OCI-LY3 (cell line): ENCODE data around the gene MROH2B.

Experiments used
- H2AFZ ChIP-seq: fragments of 200-600, 300-600 bp; shearing (Covaris generic); 2 replicates; pipeline ENCODE4 v1.6.0; 2014; ENCODE audit warnings: antibody characterized with exemption, low read depth, low read length
- H3K27ac ChIP-seq: fragments of 200-600, 300-600 bp; sonication (generic); 2 replicates; pipeline ENCODE4 v1.5.1; 2014; ENCODE audit warnings: mild to moderate bottlenecking, low read length, moderate library complexity, mixed read lengths
- H3K27me3 ChIP-seq: fragments of 200-600, 300-600 bp; sonication (generic); 2 replicates; pipeline ENCODE4 v1.6.1; 2014; ENCODE audit warnings: low read depth, low read length, mixed read lengths
- H3K36me3 ChIP-seq: fragments of 200-600, 300-600 bp; sonication (generic); replicated peaks from 2 replicates; pipeline ENCODE3; 2014; ENCODE audit warnings: low read depth, low read length, mixed read lengths
- H3K4me1 ChIP-seq: fragments of 300-600, 200-600 bp; sonication (generic); 2 replicates; pipeline ENCODE4 v1.6.1; 2014; ENCODE audit warnings: low read length, mixed read lengths
- H3K4me2 ChIP-seq: fragments of 200-600, 300-600 bp; sonication (generic); 2 replicates; pipeline ENCODE4 v1.6.1; 2014; ENCODE audit warnings: low read length, mixed read lengths
- H3K4me3 ChIP-seq: fragments of 300-600, 200-600 bp; sonication (generic); 2 replicates; pipeline ENCODE4 v1.5.1; 2014; ENCODE audit warnings: antibody characterized with exemption, mild to moderate bottlenecking, low read length, moderate library complexity
- H3K79me2 ChIP-seq: fragments of 300-600, 200-600 bp; shearing (Covaris generic); 2 replicates; pipeline ENCODE4 v1.6.1; 2014; ENCODE audit warnings: mild to moderate bottlenecking, low read length, mixed read lengths
- H3K9ac ChIP-seq: fragments of 300-600, 200-600 bp; shearing (Covaris generic); 2 replicates; pipeline ENCODE4 v1.6.0; 2014; ENCODE audit warnings: mild to moderate bottlenecking, low read length, moderate library complexity
- H3K9me3 ChIP-seq: fragments of 200-600, 300-600 bp; shearing (Covaris generic); 2 replicates; pipeline ENCODE4 v1.6.1; 2014; ENCODE audit warnings: low read length, mixed read lengths; ENCODE audit not compliant: insufficient read depth
- H4K20me1 ChIP-seq: fragments of 200-600, 300-600 bp; sonication (generic); 2 replicates; pipeline ENCODE4 v1.6.1; 2016; ENCODE audit warnings: low read length, mixed read lengths; ENCODE audit not compliant: insufficient read depth
- EZH2phosphoT487 ChIP-seq: fragments of 200-600 bp; shearing (Covaris generic); IDR thresholded peaks from 2 replicates; pipeline ENCODE4 v1.6.1; 2018; ENCODE audit warnings: antibody characterized with exemption, mixed run types, low read depth
- TF ChIP-seq, protein P1 (sequence below): fragments of 200-600, 300-600 bp; sonication (generic); IDR thresholded peaks from 2 replicates; pipeline ENCODE4 v1.5.1; 2014; ENCODE audit warnings: antibody characterized with exemption, low read length, low read depth

The MROH2B gene

GRCh38 chr5:40960037-40960436, 111.1 kb downstream of the MROH2B start:
- no peaks in the 10 kb centered on the region for H3K9me3 ChIP-seq
- no peaks in the 10 kb centered on the region for H3K4me1 ChIP-seq
- H3K9ac ChIP-seq = no peak overlapping the region
- H2AFZ ChIP-seq = no peak overlapping the region
- H4K20me1 ChIP-seq = no peaks in the 10 kb centered on the region
- no peaks in the 10 kb centered on the region for H3K79me2 ChIP-seq
- H3K36me3 ChIP-seq = no peaks in the 10 kb centered on the region
- H3K27me3 ChIP-seq = no peaks in the 10 kb centered on the region
- H3K27ac ChIP-seq = no peak overlapping the region
- no peak for TF ChIP-seq EZH2phosphoT487
- TF ChIP-seq, protein P1, sequence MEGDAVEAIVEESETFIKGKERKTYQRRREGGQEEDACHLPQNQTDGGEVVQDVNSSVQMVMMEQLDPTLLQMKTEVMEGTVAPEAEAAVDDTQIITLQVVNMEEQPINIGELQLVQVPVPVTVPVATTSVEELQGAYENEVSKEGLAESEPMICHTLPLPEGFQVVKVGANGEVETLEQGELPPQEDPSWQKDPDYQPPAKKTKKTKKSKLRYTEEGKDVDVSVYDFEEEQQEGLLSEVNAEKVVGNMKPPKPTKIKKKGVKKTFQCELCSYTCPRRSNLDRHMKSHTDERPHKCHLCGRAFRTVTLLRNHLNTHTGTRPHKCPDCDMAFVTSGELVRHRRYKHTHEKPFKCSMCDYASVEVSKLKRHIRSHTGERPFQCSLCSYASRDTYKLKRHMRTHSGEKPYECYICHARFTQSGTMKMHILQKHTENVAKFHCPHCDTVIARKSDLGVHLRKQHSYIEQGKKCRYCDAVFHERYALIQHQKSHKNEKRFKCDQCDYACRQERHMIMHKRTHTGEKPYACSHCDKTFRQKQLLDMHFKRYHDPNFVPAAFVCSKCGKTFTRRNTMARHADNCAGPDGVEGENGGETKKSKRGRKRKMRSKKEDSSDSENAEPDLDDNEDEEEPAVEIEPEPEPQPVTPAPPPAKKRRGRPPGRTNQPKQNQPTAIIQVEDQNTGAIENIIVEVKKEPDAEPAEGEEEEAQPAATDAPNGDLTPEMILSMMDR = no peak
- H3K4me3 ChIP-seq = no peak overlapping the region
- H3K4me2 ChIP-seq = no peak overlapping the region

- no peaks in the 10 kb centered on the region for H3K9me3 ChIP-seq
- no peaks in the 10 kb centered on the region for H4K20me1 ChIP-seq
- H3K4me3 ChIP-seq = no peak overlapping the region
- no peak overlapping the region for H3K27ac ChIP-seq
- H3K36me3 ChIP-seq = no peaks in the 10 kb centered on the region
- H3K27me3 ChIP-seq = no peaks in the 10 kb centered on the region
- H3K4me1 ChIP-seq = no peaks in the 10 kb centered on the region
- no peaks in the 10 kb centered on the region for H3K79me2 ChIP-seq
- TF ChIP-seq, protein P1 = no peak
- no peak for TF ChIP-seq EZH2phosphoT487
- no peak overlapping the region for H3K4me2 ChIP-seq
- no peak overlapping the region for H2AFZ ChIP-seq
- no peak overlapping the region for H3K9ac ChIP-seq
These were observed 112.3 kb downstream of the MROH2B start for GRCh38 chr5:40958811-40959210.

DNA sequence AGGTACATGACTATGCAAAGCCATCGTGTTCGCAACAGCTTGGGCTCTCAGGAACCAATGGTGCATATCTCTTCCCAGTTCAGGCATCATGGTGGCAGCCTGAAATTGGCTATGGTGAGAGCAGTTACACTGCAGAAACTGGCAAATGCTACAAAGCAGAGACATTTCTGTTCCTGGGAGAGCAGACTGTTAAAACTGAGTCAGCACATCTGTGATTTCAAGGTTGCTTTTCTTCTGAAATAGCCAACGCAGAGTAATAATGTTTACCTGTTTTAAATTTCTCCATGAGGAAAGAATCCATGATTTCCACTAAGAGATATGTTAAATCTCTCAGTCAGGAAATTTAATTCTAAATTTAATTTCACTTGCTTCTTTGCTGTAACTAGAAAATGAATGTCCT, 114.1 kb downstream of the MROH2B start:
- H3K36me3 ChIP-seq = no peaks in the 10 kb centered on the region
- no peaks in the 10 kb centered on the region for H4K20me1 ChIP-seq
- no peak overlapping the region for H2AFZ ChIP-seq
- H3K4me2 ChIP-seq = no peak overlapping the region
- no peaks in the 10 kb centered on the region for H3K79me2 ChIP-seq
- H3K9me3 ChIP-seq = no peaks in the 10 kb centered on the region
- H3K27me3 ChIP-seq = no peaks in the 10 kb centered on the region
- no peak overlapping the region for H3K4me3 ChIP-seq
- TF ChIP-seq EZH2phosphoT487 = no peak
- TF ChIP-seq, protein P1 = no peak
- H3K27ac ChIP-seq = no peak overlapping the region
- H3K9ac ChIP-seq = no peak overlapping the region
- H3K4me1 ChIP-seq = no peaks in the 10 kb centered on the region

- no peaks in the 10 kb centered on the region for H3K36me3 ChIP-seq
- H2AFZ ChIP-seq = no peak overlapping the region
- H3K4me2 ChIP-seq = no peak overlapping the region
- H3K9me3 ChIP-seq = no peaks in the 10 kb centered on the region
- no peaks in the 10 kb centered on the region for H3K79me2 ChIP-seq
- no peaks in the 10 kb centered on the region for H3K27me3 ChIP-seq
- H3K4me3 ChIP-seq = no peak overlapping the region
- TF ChIP-seq, protein P1 = no peak
- TF ChIP-seq EZH2phosphoT487 = no peak
- H4K20me1 ChIP-seq = no peaks in the 10 kb centered on the region
- H3K27ac ChIP-seq = no peak overlapping the region
- H3K9ac ChIP-seq = no peak overlapping the region
- no peaks in the 10 kb centered on the region for H3K4me1 ChIP-seq
These were observed 115.8 kb downstream of the MROH2B start for GRCh38 chr5:40955313-40955712.
